Mesenteric fat pad (tissue), 1 donor: ENCODE results near the gene OR2L3. TPM values are rescaled to one million over a fixed set of nuclear protein-coding genes. Genes with fewer than 3 reads are reported as not detected.
"Not testable (repeated sequence)": the region's sequence is repeated elsewhere in the genome, so short reads cannot be mapped to it uniquely, and the experiment has no call there.

Source experiments
- DNase-seq: peaks from one replicate; pipeline ENCODE4 v3.0.0-alpha.2; 2020; ENCODE audit warnings: low spot score
- long read RNA-seq: library from polyadenylated mRNA; unstranded; transcript quantifications from one replicate; pipeline ENCODE4 v2.0.0, GENCODE V29; 2020
- total RNA-seq: library from RNA; stranded (reverse); fragmentation: NEBNext Ultra II Directional; extraction: Animal tissue kit (Norgen Biotek cat#: 25700); gene quantifications from one replicate; pipeline ENCODE4 v1.2.1, GENCODE V29; 2021
- donor health status: DM: yes; HTN: yes; CAD: no.

Gene OR2L3
- not detected for total RNA-seq
- long read RNA-seq, result 0 reads

GRCh38 chr1:248046536-248046935 lies at the start of gene OR2L3:
Gene OR2L3 (plus strand): TSS chr1:248046836. CDS start chr1:248060682, 13,846 bp downstream.
- no peak for DNase-seq

DNA sequence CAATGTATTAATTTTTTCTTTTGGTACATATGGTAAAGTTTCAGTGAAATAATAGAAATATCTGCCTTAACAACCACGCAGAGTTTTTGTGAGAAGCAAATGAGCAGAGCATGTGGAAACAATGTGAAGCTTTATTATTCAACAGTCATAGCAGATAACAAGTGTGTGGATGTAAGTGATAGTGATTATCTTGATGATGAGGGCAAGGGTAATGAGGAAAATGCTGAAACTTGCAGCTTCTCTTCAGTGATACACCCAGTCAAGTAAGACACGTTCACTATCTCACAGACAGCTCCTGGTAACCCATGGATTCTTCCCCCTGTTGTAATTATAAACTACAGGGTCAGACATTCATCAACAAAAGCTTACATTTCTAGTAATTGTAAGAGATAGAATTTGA lies 47.8 kb upstream of the OR2L3 start:
- DNase-seq, result no peak

DNA sequence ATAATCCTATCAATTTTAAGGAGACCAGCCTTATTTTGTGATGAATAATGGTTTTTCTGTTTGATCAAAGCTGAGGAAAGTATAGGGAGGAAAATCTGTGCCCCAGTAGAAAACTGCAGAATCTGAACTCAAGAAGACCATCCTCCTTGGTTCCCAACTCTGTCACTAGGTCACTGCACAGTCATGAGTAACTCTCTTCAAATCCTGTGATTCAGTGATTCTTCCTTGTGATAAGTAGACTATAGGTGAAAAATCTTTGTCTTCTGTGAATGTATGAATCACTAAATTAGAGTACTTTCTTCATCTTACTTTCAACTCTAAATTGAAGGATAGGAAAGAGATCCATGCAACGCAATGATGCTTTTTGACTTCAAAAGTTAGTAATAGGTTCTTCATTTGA lies 46.5 kb upstream of the OR2L3 start:
- no peak for DNase-seq

DNA sequence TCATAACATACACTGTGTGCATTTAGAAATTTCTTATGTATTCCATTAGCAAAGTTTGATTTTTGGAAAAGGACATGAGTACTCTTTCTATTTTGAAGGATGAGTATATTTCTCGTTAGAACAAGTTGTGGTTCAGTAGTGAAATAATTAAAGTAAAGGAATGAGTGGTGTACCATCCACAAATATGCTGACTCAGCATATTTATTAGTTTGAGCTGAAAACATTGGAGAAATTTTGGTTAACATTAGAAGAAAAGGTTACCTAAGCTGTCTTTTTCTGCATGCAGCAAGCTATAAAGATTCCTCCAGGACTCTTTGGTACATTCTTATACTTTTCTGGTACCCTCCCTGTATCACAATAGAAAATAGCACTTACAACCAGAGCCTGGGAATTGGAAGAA lies 38.9 kb upstream of the OR2L3 start:
- DNase-seq, result no peak

DNA sequence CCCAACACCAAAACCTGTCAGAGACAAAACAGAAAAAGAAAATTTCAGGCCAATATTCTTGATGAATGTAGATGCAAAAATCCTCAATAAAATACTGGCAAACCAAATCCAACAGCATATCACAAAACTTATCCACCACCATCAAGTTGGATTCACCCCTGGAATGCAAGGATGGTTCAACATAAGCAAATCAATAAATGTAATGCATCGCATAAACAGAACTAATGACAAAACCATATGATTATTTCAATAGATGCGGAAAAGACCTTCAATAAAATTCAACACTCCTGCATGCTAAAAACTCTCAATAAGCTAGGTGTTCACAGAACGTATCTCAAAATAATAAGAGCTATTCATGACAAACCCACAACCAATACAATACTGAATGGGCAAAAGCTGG lies 37.0 kb upstream of the OR2L3 start:
- no peak for DNase-seq

DNA sequence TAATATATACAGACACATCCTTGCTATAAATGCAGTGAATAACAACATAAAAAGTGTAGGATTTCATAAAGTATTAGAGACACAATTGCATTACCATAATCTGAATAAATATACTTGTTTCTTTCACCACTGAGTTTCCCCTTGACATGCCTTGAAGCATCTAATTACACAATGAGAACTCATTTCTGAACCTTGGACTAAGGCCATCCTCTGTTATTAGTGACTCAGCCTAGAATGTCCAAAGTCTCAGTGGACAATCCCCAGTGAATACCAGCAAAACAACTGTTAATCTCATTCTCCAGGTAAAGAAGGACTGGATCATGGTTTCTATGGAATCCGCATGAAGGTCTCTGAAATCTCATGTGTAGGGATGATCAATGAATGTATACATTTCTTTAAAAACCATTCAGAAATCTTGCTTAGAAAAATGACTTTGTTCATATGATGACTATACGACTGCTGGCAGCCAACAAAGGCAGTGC lies 33.4 kb upstream of the OR2L3 start, which contains the start of gene OR2L5:
Gene OR2L5 (plus strand): TSS at position 432 of the 482 bp plus-strand sequence. CDS start 8,288 bp downstream, outside the sequence.
- no peak for DNase-seq

GRCh38 chr1:248015803-248016202 lies 30.8 kb upstream of the OR2L3 start:
- DNase-seq, result no peak

DNA sequence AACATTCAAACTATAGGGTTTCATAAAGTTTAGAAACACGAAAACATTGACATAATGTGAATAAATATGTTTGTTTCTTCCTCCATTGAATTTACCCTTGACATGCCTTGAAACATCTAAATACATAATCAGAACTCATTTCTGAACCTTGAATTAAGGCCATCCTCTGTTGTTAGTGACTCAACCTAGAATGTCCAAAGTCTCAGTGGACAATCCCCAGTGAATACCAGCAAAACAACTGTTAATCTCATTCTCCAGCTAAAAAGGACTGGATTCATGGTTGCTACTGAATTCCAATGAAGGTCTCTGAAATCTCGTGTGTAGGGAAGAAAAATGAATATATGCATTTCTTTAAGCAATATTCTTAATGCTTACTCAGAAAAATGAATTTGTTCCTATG lies 16.9 kb upstream of the OR2L3 start, which contains the start of gene OR2L2:
Gene OR2L2 (plus strand): TSS at position 301 of the 400 bp plus-strand sequence. CDS start 8,198 bp downstream, outside the sequence.
- DNase-seq, result no peak

DNA sequence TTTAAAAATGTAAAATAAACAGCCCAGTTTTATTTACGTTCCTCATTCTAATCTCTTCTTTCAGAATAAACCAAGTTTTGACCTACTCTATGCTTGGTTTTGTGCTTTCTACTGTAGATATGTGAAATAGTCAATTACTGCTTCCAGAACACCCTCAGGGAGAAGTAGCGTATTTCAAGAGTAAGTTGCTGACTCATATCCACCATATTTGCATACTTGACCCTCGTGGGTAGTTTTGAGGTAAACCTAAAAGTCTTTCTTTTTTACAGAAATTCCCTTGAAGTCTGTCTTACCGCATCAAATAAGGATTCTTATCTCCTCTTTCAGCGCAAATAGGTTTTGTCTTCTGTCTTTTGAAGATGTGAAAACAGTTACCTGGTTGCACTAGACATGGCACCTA lies 1.4 kb upstream of the OR2L3 start:
- DNase-seq, result no peak

GRCh38 chr1:248047008-248047407 lies 372 bp downstream of the OR2L3 start:
- no peak for DNase-seq

DNA sequence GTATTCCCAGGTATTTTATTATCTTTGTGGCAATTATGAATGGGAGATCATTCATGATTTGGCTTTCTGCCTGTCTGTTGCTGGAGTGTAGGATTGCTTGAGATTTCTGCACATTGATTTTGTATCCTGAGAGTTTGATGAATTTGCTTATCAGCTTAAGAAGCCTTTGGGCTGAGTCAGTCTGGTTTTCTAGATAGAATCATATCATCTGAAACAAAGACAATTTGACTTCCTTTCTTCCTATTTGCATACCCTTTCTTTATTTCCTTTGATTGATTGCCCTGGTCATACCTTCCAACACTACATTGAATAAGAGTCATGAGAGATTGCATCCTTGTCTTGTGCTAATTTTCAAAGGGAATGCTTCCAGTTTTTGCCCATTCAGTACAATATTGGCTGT lies 8.0 kb downstream of the OR2L3 start:
- no peak for DNase-seq

DNA sequence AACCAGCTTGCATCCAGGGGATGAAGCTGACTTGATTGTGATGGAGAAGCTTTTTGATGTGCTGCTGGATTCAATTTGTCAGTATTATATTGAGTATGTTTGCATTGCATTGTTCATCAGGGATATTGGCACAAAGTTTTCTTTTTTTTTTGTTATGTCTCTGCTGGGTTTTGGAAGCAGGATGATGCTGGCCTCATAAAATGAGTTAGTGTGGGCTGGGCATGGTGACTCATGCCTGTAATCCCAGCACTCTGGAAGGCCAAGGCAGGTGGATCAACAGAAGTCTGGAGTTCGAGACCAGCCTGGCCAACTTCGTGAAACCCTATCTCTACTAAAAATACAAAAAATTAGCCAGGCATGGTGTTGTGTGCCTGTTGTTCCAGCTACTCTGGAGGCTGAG lies 8.6 kb downstream of the OR2L3 start:
- no peak for DNase-seq

DNA sequence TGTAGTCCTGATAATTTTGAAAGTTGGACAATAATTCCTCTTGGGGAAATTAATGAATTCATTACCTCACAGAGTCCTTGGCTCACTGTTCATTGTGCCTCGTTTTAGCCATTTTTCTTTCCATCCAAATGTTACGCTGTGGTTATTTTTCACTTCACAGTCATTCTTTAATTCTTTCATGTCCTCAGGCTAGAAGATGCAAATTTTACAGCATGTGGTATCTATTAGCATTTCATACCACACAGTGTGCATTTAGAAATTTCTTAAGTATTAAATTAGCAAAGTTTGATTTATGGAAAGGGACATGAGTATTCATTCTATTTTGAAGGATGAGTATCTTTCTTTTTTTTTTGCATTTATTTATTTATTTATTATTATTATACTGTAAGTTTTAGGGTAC lies 18.4 kb downstream of the OR2L3 start:
- no peak for DNase-seq

GRCh38 chr1:248065604-248066003 lies 19.0 kb downstream of the OR2L3 start:
- no peak for DNase-seq

DNA sequence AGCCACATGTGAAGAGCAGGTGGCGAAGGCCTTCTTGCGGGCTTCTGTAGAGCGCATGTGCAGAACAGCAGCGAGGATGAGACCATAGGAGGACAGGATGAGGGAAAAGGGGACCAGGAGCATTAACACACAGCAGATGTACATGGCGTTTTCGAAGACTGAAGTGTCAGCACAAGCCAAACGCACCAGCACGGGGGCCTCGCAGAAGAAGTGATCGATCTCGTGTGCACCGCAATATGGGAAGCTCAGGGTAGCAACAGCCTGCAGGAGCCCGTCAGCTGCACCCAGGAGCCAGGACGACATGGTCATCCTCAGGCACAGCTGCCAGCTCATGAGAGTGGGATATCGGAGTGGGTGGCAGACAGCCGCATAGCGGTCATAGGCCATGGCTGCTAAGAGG lies 37.2 kb downstream of the OR2L3 start:
- DNase-seq, result not testable (repeated sequence)

- DNase-seq, result no peak
Measured at GRCh38 chr1:248094884-248095283, 48.2 kb downstream of the OR2L3 start, which contains the start of gene OR2L13. Gene OR2L13 (plus strand): TSS chr1:248095184. CDS start chr1:248099376, 4,192 bp downstream.

- DNase-seq, result no peak
Measured at GRCh38 chr1:248098529-248098928, 51.9 kb downstream of the OR2L3 start.

DNA sequence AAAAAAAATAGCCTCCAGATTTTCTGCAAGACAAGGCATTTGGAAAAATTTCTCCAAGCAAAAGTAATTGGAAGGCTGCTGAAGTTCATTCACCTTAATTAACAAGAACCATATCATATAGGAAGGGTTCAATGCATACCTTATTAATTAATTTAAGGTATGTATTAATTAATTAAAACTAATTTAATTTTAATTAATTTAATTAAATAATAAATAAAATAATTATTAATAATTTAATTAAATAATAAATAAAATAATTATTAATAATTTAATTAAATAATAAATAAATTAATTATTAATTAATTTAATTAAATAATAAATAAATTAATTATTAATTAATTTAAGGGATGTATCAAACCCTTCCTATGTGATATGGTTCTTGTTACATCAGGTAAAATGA lies 56.2 kb downstream of the OR2L3 start:
- DNase-seq, result no peak

- DNase-seq, result no peak
Measured at GRCh38 chr1:248111157-248111556, 64.5 kb downstream of the OR2L3 start.
